CD4-positive, alpha-beta T cell treated with Interleukin-17A for 1 hour (primary cell): ENCODE results near the gene HCLS1.
"Not testable (repeated sequence)": the region's sequence is repeated elsewhere in the genome, so short reads cannot be mapped to it uniquely, and the experiment has no call there.

ENCODE experiments used
- DNase-seq: peaks from one replicate; pipeline ENCODE4 v3.0.0-alpha.2; 2020

HCLS1 gene

GRCh38 chr3:121654493-121655385, 6.0 kb downstream of the HCLS1 start:
- DNase-seq: peak; percentile 45

GRCh38 chr3:121651684-121652083, 9.0 kb downstream of the HCLS1 start:
- DNase-seq: no peak

- DNase-seq: no peak
Observed at GRCh38 chr3:121649645-121650044, 11.1 kb downstream of the HCLS1 start.

GRCh38 chr3:121648219-121648958, 12.3 kb downstream of the HCLS1 start:
- no peak for DNase-seq

- no peak for DNase-seq
Observed at GRCh38 chr3:121645054-121645453, 15.6 kb downstream of the HCLS1 start.

- DNase-seq: no peak
Observed at GRCh38 chr3:121642601-121643314, 17.9 kb downstream of the HCLS1 start.

GRCh38 chr3:121641127-121641526, 19.6 kb downstream of the HCLS1 start:
- no peak for DNase-seq

GRCh38 chr3:121637922-121638321, 22.8 kb downstream of the HCLS1 start:
- no peak for DNase-seq

- DNase-seq: no peak
Observed at GRCh38 chr3:121630355-121630754, 30.3 kb downstream of the HCLS1 start.

GRCh38 chr3:121629601-121630000, 31.1 kb downstream of the HCLS1 start:
- DNase-seq: no peak

GRCh38 chr3:121627622-121628021, 33.1 kb downstream of the HCLS1 start:
- DNase-seq: no peak

- DNase-seq: no peak
Observed at GRCh38 chr3:121627211-121627610, 33.5 kb downstream of the HCLS1 start.

GRCh38 chr3:121626495-121626894, 34.2 kb downstream of the HCLS1 start:
- no peak for DNase-seq

GRCh38 chr3:121624147-121624899, 36.4 kb downstream of the HCLS1 start:
- DNase-seq: no peak

GRCh38 chr3:121621491-121621890, 39.2 kb downstream of the HCLS1 start:
- no peak for DNase-seq

- DNase-seq: no peak
Observed at GRCh38 chr3:121619691-121620090, 41.0 kb downstream of the HCLS1 start.

- no peak for DNase-seq
Observed at GRCh38 chr3:121606106-121606505, 54.6 kb downstream of the HCLS1 start.

- no peak for DNase-seq
Observed at GRCh38 chr3:121604759-121605158, 55.9 kb downstream of the HCLS1 start.

GRCh38 chr3:121601212-121601812, 59.4 kb downstream of the HCLS1 start:
- no peak for DNase-seq

GRCh38 chr3:121599900-121600299, 60.8 kb downstream of the HCLS1 start:
- DNase-seq: not testable (repeated sequence)

- DNase-seq: no peak
Observed at GRCh38 chr3:121598564-121598963, 62.1 kb downstream of the HCLS1 start.

- no peak for DNase-seq
Observed at GRCh38 chr3:121595765-121596406, 64.8 kb downstream of the HCLS1 start.
